CD1c-positive myeloid dendritic cell (primary cell): ENCODE results near the gene CEP85.

ENCODE experiments used
- DNase-seq: peaks from one replicate; pipeline ENCODE4 v3.0.0-alpha.2; 2016; ENCODE audit errors: extremely low spot score

The CEP85 gene

DNA sequence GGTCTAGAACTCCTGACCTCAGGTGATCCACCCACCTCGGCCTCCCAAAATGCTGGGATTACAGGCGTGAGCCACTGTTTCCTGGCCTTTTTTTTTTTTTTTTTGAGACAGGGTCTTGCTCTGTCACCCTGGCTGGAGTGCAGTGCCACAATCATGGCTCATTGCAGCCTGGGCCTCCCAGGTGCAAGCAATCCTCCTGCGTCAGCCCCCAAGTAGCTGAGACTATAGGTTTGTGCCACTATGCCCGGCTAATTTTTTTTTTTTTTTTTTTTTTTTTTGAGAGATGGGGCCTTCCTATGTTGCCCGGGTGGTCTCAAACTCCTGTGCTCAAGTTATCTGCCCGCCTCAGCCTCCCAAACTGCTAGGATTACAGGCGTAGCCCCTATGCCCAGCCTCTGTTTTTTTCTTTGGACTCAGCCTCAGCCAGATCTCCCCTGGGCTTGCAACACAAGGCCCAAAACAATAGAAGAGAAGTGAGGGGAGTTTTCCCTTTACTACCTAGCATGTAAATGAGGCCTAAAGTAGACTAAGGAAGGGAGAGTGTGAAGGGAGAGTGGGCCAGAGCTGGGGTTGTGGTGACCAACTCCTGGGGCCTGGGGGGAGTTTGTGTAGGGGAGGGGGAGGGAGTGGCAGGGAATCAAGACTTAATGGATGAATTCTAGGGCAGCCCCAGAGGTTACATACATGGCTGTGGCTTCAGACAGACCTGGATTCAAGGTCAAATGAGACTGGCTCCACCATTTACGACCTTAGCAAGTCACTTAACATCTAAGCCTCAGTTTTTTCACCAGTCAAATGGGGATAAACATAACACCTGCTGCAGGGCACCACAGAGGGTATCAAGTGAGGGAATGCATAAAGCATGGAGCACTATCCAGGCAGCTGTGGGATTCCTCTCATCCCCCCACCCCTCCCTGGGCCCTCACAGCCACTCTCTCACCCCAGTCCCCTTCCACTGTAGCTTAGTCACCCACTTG is 82.2 kb downstream of the CEP85 start:
- DNase-seq = peak; percentile 8

DNA sequence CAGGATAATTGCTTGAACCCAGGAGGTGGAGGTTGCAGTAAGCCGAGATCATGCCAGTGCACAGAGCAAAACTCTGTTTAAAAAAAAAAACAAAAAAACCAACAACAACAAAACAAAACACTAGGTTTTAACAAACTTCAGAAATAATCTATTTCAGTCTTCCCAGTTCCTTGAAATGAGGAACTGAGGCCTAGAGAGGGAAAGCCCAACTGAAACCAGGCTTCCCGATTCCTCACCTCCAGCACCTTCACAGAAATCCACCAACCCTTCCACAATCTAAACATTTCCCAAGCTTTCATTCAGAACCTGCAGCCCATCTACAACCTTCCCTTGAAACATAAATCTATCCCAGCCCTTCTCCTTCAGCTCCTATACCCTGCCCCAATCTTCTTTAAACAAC is 83.1 kb downstream of the CEP85 start:
- peak; percentile 63 for DNase-seq

DNA sequence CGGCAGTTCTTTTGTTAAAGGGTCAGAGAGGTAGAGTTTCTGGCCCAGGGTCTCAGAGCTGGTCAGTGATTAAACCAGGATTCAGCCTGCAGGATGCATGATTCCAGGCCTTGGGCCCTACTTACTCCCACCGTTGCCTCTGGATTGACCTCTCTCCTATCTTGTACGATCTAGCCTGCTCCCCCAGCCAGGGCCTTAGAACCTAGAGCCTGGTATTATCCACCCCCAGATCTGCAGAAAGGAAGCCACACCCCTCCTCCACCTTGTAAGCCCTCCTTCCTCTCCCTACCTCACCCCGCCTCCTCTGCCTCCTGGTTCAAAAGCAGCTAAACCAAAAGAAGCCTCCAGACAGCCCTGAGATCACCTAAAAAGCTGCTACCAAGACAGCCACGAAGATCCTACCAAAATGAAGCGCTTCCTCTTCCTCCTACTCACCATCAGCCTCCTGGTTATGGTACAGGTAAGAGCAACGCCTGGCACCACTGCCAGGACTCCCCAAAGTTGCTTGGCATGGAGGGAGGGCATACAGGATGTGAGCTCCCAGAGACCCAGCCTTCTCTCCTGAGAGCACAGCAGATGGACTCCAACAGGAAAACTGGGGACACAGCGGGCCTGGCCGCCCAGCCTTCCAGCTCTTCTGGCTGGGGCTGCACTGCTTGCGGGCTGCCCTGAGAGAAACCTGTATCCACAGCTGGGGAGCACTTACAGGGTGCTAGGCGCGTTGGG is 83.8 kb downstream of the CEP85 start, which contains the start of gene CD52:
TSS of gene CD52 (plus strand) at position 347 of the 726 bp plus-strand sequence. CDS start at position 407, 60 bp downstream.
- DNase-seq = peak; percentile 56

DNA sequence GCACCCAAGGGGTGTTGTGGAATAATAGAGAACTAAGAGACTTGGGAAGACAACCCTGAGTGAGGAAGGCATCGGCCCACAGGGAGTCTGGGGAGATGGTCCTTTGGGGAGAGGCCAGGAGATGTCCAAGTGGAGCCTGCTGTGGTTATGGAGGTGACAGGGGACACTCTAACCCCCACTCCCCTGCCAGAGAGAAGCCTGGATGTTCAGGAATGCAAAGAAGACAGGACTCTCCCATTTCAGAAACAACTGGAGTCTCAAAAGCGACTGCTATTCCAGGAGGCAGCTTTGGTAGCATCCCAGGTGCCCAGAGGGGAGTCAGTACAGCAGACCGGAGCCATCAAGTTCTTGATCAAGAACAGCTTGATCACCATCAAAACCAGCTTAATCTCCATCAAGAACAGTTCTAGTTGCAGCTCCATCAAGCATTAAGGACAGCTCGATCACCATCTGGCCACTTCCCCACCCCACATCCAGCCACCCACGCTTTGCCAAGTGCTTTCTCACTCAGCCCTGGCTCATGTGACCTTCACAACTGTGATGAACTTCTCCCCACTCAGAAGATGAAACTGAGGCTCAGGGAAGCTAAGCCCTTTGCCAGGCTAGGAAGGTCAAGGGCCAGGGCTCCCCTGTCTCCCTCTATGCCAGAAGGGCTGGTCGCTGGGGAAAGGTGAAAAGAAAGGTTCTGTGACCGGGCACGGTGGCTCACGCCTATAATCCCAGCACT is 84.5 kb downstream of the CEP85 start:
- DNase-seq = peak; percentile 92

DNA sequence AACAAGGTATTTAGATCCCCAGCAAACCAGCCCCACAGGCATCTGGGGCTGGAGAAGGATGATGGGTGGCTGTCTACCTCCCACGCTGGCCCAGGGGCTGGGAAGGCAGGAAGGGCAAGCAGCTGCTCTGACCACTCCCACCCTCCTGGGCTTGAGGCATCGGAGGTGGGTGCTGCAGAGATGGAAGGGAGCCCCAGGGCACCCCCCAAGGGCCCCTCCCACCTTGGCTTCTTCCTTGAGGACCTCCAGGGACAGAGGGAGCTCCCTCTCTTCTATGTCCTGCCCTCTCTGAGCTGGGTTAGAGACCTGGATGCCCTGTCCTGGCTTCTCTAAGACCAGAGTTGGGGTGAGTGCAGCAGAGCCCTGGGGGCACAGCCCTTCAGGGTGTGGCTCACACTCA is 86.9 kb downstream of the CEP85 start:
- DNase-seq = no peak

DNA sequence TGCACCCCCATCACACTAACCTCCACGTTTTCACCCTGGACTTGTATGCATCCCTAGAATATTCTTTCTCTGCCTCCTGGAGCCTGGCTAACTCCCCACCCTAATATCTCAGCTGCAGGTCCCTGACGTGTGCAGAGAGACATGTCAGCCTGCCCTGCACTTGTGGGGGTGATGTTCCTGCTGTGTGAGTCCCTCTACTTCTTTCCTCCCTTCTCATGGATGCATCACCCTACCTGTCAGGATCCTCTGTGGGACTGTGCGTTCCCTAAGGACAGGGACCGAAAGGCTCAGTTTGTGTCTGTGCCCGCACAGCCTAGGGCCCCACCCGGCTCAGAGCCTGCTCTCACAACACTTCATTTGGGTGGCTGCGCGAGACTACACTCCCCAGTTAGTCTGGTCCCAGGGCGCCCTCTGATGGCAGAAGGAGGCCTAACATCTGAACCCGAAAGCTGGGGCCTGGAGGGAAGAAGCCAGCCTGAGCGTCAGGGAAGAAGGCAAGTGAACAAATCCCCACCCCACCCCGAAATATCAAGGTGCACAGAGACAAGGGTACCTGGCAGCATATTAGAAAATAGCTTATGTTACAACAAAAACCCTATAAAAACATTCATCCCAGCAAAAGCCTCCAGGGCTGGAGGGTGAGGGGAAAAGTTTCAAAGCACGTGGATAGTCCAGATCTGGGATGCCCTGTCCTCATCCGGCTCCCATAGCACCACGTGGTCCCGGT is 87.5 kb downstream of the CEP85 start:
- DNase-seq = peak; percentile 94

DNA sequence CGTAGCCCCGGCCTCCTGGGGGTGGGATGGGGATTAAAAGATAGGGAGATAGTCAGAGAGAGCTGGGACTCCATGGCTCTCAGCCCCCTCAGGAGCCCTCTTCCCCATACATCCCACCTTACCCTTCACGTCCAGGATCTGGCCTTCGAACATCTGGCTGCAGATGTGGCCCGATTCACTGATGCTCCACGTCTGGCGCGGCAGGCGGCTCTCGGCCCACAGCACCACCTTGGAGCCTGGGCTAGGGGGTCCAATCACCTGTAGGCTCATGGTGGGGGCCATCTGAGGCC is 88.0 kb downstream of the CEP85 start:
- DNase-seq = no peak

DNA sequence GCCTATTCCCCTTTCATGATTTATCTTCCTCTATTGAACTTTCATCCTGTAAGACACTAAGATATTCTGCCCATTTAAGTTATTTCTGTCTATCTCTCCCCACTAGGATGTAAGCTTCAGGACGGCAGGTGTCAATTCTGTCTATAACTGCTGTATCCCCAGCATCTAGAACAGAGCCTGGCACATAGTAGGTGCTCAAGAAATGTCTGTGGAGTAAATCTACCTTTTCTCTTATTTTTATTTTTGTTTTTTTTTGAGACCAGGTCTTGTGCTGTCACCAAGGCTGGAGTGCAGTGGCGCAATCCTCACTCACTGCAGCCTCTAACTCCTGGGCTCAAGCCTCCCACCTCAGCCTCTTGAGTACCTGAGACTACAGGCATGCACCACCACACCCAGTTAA is 89.4 kb downstream of the CEP85 start:
- DNase-seq = no peak

DNA sequence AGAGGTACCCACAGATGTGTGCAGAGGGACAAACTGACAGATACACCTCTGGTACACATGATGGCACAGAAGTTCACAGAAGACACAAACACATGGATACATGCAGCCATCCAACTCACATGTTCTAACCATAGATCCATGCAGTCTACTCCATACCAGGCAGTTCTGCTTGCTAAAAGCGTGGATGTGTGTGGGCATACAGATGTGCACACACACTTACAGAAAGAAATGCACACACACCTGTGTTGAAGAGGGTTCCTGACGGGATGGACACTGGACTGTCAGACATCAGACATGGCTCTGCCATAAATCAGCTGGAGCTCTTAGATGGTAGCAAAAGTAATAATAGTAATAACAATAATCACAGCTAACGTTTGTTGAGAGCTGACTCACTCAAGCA is 90.5 kb downstream of the CEP85 start:
- DNase-seq = no peak

DNA sequence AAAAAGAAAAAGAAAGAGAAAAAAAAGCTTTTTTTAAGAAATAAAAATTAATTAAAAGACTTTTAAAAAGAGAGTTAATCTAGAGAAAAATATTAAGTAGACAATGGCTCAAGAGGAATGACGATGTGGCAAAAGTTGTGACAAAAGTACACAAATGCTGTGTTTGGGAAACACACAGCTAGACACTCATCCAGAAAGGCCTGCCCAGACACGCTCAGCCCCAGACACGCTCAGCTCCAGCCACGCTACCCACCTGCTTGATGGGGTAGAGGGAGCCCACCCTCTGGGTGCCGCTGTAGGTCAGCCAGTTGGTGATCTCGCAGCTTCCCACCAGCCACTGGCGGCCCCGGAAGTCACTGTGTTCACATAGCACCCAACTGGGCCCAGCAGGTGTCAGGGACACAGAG is 94.0 kb downstream of the CEP85 start:
- no peak for DNase-seq
